ENCODE data around the gene SLC1A3.

The SLC1A3 gene

DNA sequence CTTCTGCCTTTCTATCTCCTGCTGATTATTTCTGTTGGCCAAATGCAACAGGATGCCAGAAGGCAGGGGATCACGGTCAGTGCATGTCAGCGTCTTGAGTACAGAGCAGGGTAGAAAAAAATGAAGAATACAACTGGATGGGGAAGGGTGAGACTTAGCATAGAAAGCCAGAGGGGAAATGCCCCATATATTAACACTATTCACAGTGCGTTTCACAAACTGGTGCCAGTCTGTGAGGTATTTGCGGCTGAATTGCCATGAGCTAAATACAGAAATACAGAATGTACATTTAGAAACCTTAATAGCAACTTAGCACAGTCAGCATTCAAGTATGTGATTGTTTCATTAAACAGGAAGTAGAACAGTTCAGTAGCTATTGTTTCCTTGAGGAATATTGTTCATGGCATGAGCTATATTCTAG, 31.0 kb upstream of the SLC1A3 start:
- no peak for TF ChIP-seq CTCF (IDR thresholded peaks at IDR 0.05)

GRCh38 chr5:36576721-36577120, 29.7 kb upstream of the SLC1A3 start:
- TF ChIP-seq CTCF (IDR thresholded peaks at IDR 0.05), result no peak

- no peak for TF ChIP-seq CTCF (IDR thresholded peaks at IDR 0.05)
Observed at GRCh38 chr5:36581070-36581469, 25.3 kb upstream of the SLC1A3 start.

DNA sequence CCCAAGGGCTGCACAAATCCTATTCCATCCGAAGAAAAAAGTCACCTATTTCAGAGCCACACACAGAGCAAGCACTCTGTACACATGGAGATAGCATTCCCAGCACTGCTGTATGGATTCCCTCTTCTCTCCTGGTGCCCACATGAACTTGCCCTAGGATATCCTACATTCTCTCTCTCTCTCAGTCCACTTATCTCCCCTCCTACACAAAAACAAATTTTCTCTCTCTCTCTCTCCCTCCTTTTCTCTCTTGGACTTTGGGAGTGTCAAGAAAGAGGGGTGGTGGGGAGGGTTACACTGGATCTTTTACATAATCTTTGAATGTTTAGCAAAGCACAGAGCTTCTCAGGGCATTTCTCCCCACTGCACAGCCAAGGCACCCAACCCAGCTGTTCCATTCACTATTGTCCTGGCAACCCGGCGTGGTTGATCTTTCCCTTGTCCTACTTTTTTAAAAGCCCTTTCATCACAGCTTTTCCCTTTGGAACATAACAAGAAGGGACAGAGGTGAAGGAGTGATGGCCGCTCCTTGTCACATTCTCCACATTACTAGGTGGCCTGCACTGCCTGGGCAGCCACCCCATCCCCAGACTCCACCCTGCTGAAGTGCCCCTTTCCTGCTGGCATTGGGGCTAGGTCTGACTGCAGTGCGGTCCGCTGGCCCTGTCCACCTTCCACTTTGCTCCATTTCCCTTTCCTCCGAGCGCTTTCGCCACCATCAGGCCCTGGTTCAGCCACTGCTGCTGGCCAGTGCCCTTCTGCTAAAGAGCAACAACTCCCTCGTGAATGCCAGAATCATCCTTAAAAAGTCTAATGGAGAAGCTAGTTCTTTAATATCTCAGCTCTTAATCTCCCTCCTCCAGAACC, 22.2 kb upstream of the SLC1A3 start:
- TF ChIP-seq CTCF (IDR thresholded peaks at IDR 0.05), result no peak

GRCh38 chr5:36585701-36586100, 20.7 kb upstream of the SLC1A3 start:
- TF ChIP-seq CTCF (IDR thresholded peaks at IDR 0.05), result no peak

DNA sequence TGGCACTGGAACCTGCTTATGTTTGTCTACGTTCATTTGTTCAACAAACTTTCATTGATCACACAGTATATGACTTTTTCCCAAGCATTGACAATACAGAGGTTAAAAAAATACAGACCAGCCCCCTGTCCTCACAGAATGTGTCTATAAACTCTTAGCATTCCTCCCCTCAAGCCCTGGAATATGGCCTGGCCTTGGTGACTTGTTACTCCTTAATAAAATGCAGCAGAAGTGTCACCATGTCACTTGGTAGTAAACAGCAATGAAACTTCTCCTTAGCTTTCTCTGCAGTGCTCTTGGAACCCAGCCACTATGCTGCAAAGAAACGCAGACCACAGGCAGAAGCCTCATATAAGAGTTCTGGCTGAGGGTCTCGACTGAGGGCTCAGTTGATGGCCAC, 19.1 kb upstream of the SLC1A3 start:
- no peak for TF ChIP-seq CTCF (IDR thresholded peaks at IDR 0.05)

- TF ChIP-seq CTCF (IDR thresholded peaks at IDR 0.05), result no peak
Observed at GRCh38 chr5:36590513-36591286, 15.7 kb upstream of the SLC1A3 start.

Data from LNCAP (cell line).